ENCODE measurements around the gene ATL3.
A peak's percentile ranks its signal among the peaks of the same experiment; 100 is the strongest.

The ATL3 gene

GRCh38 chr11:63671322-63672155 lies at the start of gene ATL3:
Gene ATL3 (minus strand): TSS chr11:63671376. CDS start chr11:63671335, 41 bp downstream.
- H3K27ac ChIP-seq (ENCODE audit: extremely low read depth, low read depth, low read length), result peak within 1 kb of the TSS; percentile 19; the same call in 1 of the 2 replicates
- no peaks in the 10 kb centered on the region for H3K9me3 ChIP-seq (ENCODE audit: control insufficient read depth, insufficient read depth, low read depth, low read length)
- H3K36me3 ChIP-seq (ENCODE audit: control insufficient read depth in 2 of 2, insufficient read depth in 1 of 2, low read length in 2 of 2), result no peaks in the 10 kb centered on the region
- no peak for TF ChIP-seq ZNF112 (tag by site-specific recombination; IDR thresholded peaks at IDR 0.05)
- peak; percentile 90; the same call in 1 of the 2 replicates for TF ChIP-seq HOXA7 (CRISPR knock-in tag; IDR thresholded peaks at IDR 0.05; ENCODE audit: borderline replicate concordance)
- no peak for TF ChIP-seq ZNF639 (tag by site-specific recombination; IDR thresholded peaks at IDR 0.05)
- peak; percentile 68; the same call in 1 of the 2 replicates for TF ChIP-seq KLF8 (tag by site-specific recombination; IDR thresholded peaks at IDR 0.05)
- no peak for TF ChIP-seq ZNF707 (tag by site-specific recombination; IDR thresholded peaks at IDR 0.05)
- peak; percentile 86; the same call in 1 of the 2 replicates for TF ChIP-seq ZNF76 (tag by site-specific recombination; IDR thresholded peaks at IDR 0.05; ENCODE audit: borderline replicate concordance, low read depth)
- TF ChIP-seq SCRT2 (tag by site-specific recombination; IDR thresholded peaks at IDR 0.05), result peak; percentile 87
- no peak for TF ChIP-seq ZNF529 (tag by site-specific recombination; IDR thresholded peaks at IDR 0.05; ENCODE audit: insufficient replicate concordance)
- peak; percentile 60; the same call in 1 of the 2 replicates for TF ChIP-seq ZFP69B (tag by site-specific recombination; IDR thresholded peaks at IDR 0.05)
- TF ChIP-seq SETDB1 (IDR thresholded peaks at IDR 0.05; ENCODE audit: insufficient read length, low read length), result peak; percentile 97
- TF ChIP-seq ZNF223 (tag by site-specific recombination; IDR thresholded peaks at IDR 0.05), result no peak
- TF ChIP-seq ZBTB6 (tag by site-specific recombination; IDR thresholded peaks at IDR 0.05), result peak; percentile 64; the same call in 1 of the 2 replicates
- peak; percentile 70 for TF ChIP-seq ZBTB26 (tag by site-specific recombination; optimal IDR thresholded peaks at IDR 0.05)
- peak; percentile 98 for TF ChIP-seq PBX3 (CRISPR knock-in tag; IDR thresholded peaks at IDR 0.05)
- peak; percentile 35; the same call in 1 of the 2 replicates for TF ChIP-seq ZNF600 (tag by site-specific recombination; IDR thresholded peaks at IDR 0.05)
- peak; percentile 95 for TF ChIP-seq HOXC10 (CRISPR knock-in tag; IDR thresholded peaks at IDR 0.05)
- peak; percentile 86; the same call in 1 of the 2 replicates for TF ChIP-seq HOXD13 (CRISPR knock-in tag; IDR thresholded peaks at IDR 0.05; ENCODE audit: borderline replicate concordance)
- 0 out of 2 replicates have a peak, but pooled peaks have one; percentile 37 for TF ChIP-seq ZBTB17 (tag by site-specific recombination; IDR thresholded peaks at IDR 0.05)
- 0 out of 2 replicates have a peak, but pooled peaks have one; percentile 25 for TF ChIP-seq ZXDB (tag by site-specific recombination; IDR thresholded peaks at IDR 0.05)
- TF ChIP-seq MEIS1 (CRISPR knock-in tag; IDR thresholded peaks at IDR 0.05; ENCODE audit: borderline replicate concordance), result peak; percentile 45; the same call in 1 of the 2 replicates
- TF ChIP-seq ZIC2 (tag by site-specific recombination; IDR thresholded peaks at IDR 0.05), result peak; percentile 37; the same call in 1 of the 2 replicates
- TF ChIP-seq SP2 (tag by site-specific recombination; IDR thresholded peaks at IDR 0.05), result peak; percentile 54; the same call in 1 of the 2 replicates
- TF ChIP-seq ZNF335 (tag by site-specific recombination; conservative IDR thresholded peaks at IDR 0.05), result 0 out of 2 replicates have a peak, but pooled peaks have one; percentile 14
- ChIA-PET CTCF (interaction anchor here (0.7 to 1.3 kb wide), 3 partner anchors 17 to 62 kb away, joined by 3 to 5 read pairs (median 4); no protein-coding TSS in a partner anchor), POLR2A (interaction anchor here (0.5 to 2.4 kb wide), 3 partner anchors 11 to 50 kb away, joined by 3 to 31 read pairs (median 4); partner anchors contain the start of gene RTN3)
- H3K4me1 ChIP-seq (ENCODE audit: control insufficient read depth, insufficient read depth, low read length), result no peaks in the 10 kb centered on the region
- peak within 1 kb of the TSS; percentile 47 for H3K4me3 ChIP-seq (ENCODE audit: low read depth, low read length)
